HCT116 (cell line): Measurements from ENCODE around the gene DGCR6.
"Not testable (repeated sequence)": the region's sequence is repeated elsewhere in the genome, so short reads cannot be mapped to it uniquely, and the experiment has no call there.

Source experiments
- EZH2phosphoT487 ChIP-seq: fragments of 200-600 bp; IDR thresholded peaks from 2 replicates; pipeline ENCODE4 v1.6.1; 2018; ENCODE audit warnings: antibody characterized with exemption, borderline replicate concordance
- POLR2AphosphoS5 ChIP-seq: IDR thresholded peaks from 2 replicates; pipeline ENCODE4 v1.6.1; 2011; ENCODE audit warnings: mild to moderate bottlenecking, low read depth, low read length, moderate library complexity
- SIN3A ChIP-seq: IDR thresholded peaks from 2 replicates; pipeline ENCODE4 v1.6.1; 2012; ENCODE audit warnings: low read depth
- SP1 ChIP-seq: IDR thresholded peaks from 2 replicates; pipeline ENCODE4 v1.6.1; 2012; ENCODE audit warnings: low read depth
- TF ChIP-seq, protein P1 (sequence below): IDR thresholded peaks from 2 replicates; pipeline ENCODE4 v1.6.1; 2012; ENCODE audit warnings: low read depth
- TF ChIP-seq, protein P2 (sequence below), 3 experiments: fragments of 200-600 bp in 1 of 3; sonication (generic) in 1 of 3; IDR thresholded peaks in 2 of 3; conservative IDR thresholded peaks in 1 of 3; 2 replicates each; pipeline ENCODE4 v1.5.1; 2012 to 2017; ENCODE audit warnings: low read depth in 2 of 3, low read length in 2 of 3, antibody characterized with exemption in 1 of 3, borderline replicate concordance in 1 of 3, control low read depth in 1 of 3, mild to moderate bottlenecking in 1 of 3, mixed read lengths in 1 of 3, mixed run types in 1 of 3, moderate library complexity in 1 of 3; ENCODE audit not compliant: insufficient read depth in 1 of 3

DNA sequence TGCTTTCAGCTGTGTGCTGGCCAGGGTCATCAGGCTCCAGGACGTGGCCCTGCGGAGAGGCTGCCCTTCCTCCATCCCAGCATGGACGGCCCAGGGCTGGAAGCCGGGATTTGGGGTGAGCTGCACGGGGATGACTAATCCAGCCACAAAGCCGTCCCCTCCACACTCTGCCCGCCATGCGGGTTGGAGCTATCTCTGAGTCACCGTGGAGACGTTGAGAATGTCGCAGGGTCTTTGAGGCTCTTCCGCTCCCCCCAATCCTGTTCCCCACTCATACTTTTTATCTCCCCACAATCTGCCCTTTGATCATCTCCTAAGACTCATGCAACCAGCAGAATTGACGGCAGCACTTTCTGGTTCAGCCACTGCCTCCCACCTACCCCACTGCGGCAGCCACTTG is 52.6 kb downstream of the DGCR6 start:
- TF ChIP-seq, protein P1, sequence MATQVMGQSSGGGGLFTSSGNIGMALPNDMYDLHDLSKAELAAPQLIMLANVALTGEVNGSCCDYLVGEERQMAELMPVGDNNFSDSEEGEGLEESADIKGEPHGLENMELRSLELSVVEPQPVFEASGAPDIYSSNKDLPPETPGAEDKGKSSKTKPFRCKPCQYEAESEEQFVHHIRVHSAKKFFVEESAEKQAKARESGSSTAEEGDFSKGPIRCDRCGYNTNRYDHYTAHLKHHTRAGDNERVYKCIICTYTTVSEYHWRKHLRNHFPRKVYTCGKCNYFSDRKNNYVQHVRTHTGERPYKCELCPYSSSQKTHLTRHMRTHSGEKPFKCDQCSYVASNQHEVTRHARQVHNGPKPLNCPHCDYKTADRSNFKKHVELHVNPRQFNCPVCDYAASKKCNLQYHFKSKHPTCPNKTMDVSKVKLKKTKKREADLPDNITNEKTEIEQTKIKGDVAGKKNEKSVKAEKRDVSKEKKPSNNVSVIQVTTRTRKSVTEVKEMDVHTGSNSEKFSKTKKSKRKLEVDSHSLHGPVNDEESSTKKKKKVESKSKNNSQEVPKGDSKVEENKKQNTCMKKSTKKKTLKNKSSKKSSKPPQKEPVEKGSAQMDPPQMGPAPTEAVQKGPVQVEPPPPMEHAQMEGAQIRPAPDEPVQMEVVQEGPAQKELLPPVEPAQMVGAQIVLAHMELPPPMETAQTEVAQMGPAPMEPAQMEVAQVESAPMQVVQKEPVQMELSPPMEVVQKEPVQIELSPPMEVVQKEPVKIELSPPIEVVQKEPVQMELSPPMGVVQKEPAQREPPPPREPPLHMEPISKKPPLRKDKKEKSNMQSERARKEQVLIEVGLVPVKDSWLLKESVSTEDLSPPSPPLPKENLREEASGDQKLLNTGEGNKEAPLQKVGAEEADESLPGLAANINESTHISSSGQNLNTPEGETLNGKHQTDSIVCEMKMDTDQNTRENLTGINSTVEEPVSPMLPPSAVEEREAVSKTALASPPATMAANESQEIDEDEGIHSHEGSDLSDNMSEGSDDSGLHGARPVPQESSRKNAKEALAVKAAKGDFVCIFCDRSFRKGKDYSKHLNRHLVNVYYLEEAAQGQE = not testable (repeated sequence)
- not testable (repeated sequence) for TF ChIP-seq SP1, EZH2phosphoT487, POLR2AphosphoS5, SIN3A
- TF ChIP-seq, protein P2, sequence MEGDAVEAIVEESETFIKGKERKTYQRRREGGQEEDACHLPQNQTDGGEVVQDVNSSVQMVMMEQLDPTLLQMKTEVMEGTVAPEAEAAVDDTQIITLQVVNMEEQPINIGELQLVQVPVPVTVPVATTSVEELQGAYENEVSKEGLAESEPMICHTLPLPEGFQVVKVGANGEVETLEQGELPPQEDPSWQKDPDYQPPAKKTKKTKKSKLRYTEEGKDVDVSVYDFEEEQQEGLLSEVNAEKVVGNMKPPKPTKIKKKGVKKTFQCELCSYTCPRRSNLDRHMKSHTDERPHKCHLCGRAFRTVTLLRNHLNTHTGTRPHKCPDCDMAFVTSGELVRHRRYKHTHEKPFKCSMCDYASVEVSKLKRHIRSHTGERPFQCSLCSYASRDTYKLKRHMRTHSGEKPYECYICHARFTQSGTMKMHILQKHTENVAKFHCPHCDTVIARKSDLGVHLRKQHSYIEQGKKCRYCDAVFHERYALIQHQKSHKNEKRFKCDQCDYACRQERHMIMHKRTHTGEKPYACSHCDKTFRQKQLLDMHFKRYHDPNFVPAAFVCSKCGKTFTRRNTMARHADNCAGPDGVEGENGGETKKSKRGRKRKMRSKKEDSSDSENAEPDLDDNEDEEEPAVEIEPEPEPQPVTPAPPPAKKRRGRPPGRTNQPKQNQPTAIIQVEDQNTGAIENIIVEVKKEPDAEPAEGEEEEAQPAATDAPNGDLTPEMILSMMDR (IDR thresholded peaks at IDR 0.05 in 2 of 3, conservative IDR thresholded peaks at IDR 0.05 in 1 of 3; ENCODE audit: borderline replicate concordance in 1 of 3, insufficient read depth in 1 of 3, low read depth in 2 of 3, low read length in 2 of 3) = not testable (repeated sequence)
